HepG2 (cell line): ENCODE results near the gene CDK14. TPM values are rescaled to one million over a fixed set of nuclear protein-coding genes. Genes with fewer than 3 reads are reported as not detected.

Source experiments
- ARNT ChIP-seq: fragments of 450-650 bp; IDR thresholded peaks from 2 replicates; pipeline ENCODE4 v1.6.1; 2017
- ATAD3A ChIP-seq: sonication (generic); formaldehyde crosslinking; IDR thresholded peaks from 2 replicates; pipeline ENCODE4 v1.4.0; 2020; ENCODE audit warnings: missing genetic modification reagents
- CBX2 ChIP-seq, 2 experiments: fragments of 200-600 bp in 1 of 2; sonication (generic); formaldehyde crosslinking in 1 of 2; IDR thresholded peaks; 2 replicates each; pipeline versions ENCODE4 v1.7.0 to v1.8.1; 2018 to 2022; ENCODE audit warnings: low read depth in 2 of 2, low read length in 1 of 2, mild to moderate bottlenecking in 1 of 2, missing genetic modification reagents in 1 of 2
- ETV5 ChIP-seq: IDR thresholded peaks from 2 replicates; pipeline ENCODE4 v1.6.1; 2018; ENCODE audit warnings: missing biosample characterization, missing genetic modification reagents, inconsistent platforms, borderline replicate concordance
- GABPB1 ChIP-seq: IDR thresholded peaks from 2 replicates; pipeline ENCODE4 v1.6.1; 2016; ENCODE audit warnings: mild to moderate bottlenecking, missing genetic modification reagents, moderate library complexity, missing compliant biosample characterization
- HHEX ChIP-seq: IDR thresholded peaks from 2 replicates; pipeline ENCODE4 v1.6.1; 2016; ENCODE audit warnings: control low read depth
- NR2F6 ChIP-seq, 2 experiments: IDR thresholded peaks; 2 replicates each; pipeline ENCODE4 v1.6.1; 2016; ENCODE audit warnings: antibody characterized with exemption in 1 of 2, mild to moderate bottlenecking in 1 of 2
- SOX5 ChIP-seq: IDR thresholded peaks from 2 replicates; pipeline ENCODE4 v1.6.1; 2016; ENCODE audit warnings: borderline replicate concordance
- THAP11 ChIP-seq: IDR thresholded peaks from 2 replicates; pipeline ENCODE4 v1.6.1; 2016; ENCODE audit warnings: missing biosample characterization, missing genetic modification reagents
- ZNF225 ChIP-seq: sonication (generic); formaldehyde crosslinking; IDR thresholded peaks from 2 replicates; pipeline ENCODE4 v1.4.0; 2020; ENCODE audit warnings: mild to moderate bottlenecking, missing genetic modification reagents
- ZNF326 ChIP-seq: sonication (generic); formaldehyde crosslinking; IDR thresholded peaks from 2 replicates; pipeline ENCODE4 v1.4.0; 2020; ENCODE audit warnings: missing genetic modification reagents, borderline replicate concordance
- ZNF331 ChIP-seq: sonication (generic); formaldehyde crosslinking; IDR thresholded peaks from 2 replicates; pipeline ENCODE4 v1.4.0; 2020; ENCODE audit warnings: missing genetic modification reagents
- ZNF431 ChIP-seq: sonication (generic); formaldehyde crosslinking; IDR thresholded peaks from 2 replicates; pipeline ENCODE4 v1.9.0; 2022; ENCODE audit warnings: missing genetic modification reagents, low read depth, mild to moderate bottlenecking, borderline replicate concordance
- ZNF605 ChIP-seq: sonication (generic); formaldehyde crosslinking; IDR thresholded peaks from 2 replicates; pipeline ENCODE4 v1.8.0; 2022; ENCODE audit warnings: mild to moderate bottlenecking, missing genetic modification reagents
- ZNF652 ChIP-seq: IDR thresholded peaks from 2 replicates; pipeline ENCODE4 v1.6.1; 2016; ENCODE audit warnings: low read depth, borderline replicate concordance
- ZNF720 ChIP-seq: sonication (generic); formaldehyde crosslinking; IDR thresholded peaks from 2 replicates; pipeline ENCODE4 v1.4.0; 2020; ENCODE audit warnings: missing genetic modification reagents
- ZNF816 ChIP-seq: sonication (generic); formaldehyde crosslinking; IDR thresholded peaks from 2 replicates; pipeline ENCODE4 v1.8.0; 2022; ENCODE audit warnings: missing genetic modification reagents, mild to moderate bottlenecking, borderline replicate concordance
- ZSCAN9 ChIP-seq: IDR thresholded peaks from 2 replicates; pipeline ENCODE4 v1.6.1; 2016; ENCODE audit warnings: borderline replicate concordance
- polyA plus RNA-seq, 8 experiments: library from polyadenylated mRNA; depleted of rRNA in 3 of 8; stranded (reverse) in 7 of 8; unstranded in 1 of 8; fragments of >200 nt; fragmentation: Illumina TruSeq in 4 of 8; extraction: Trizol in 4 of 8; gene quantifications; 2 replicates each; pipeline versions ENCODE4 v1.2.1 to v1.2.3, GENCODE V29; 2011 to 2016; ENCODE audit warnings: low read depth in 4 of 8, missing spikeins in 1 of 8, mixed read lengths in 1 of 8; ENCODE audit not compliant: insufficient read depth in 1 of 8
- total RNA-seq, 5 experiments: library from RNA; depleted of rRNA; stranded (reverse); fragments of >200 nt; fragmentation: Illumina TruSeq; extraction: Trizol; gene quantifications; 2 replicates each; pipeline ENCODE4 v1.2.3, GENCODE V29; 2016; ENCODE audit warnings: low read depth in 1 of 5
- TF ChIP-seq, protein P1 (sequence below): sonication (generic); formaldehyde crosslinking; IDR thresholded peaks from 2 replicates; pipeline ENCODE4 v1.4.0; 2020; ENCODE audit warnings: missing genetic modification reagents
- TF ChIP-seq, protein P2 (sequence below): sonication (generic); formaldehyde crosslinking; IDR thresholded peaks from 2 replicates; pipeline ENCODE4 v1.5.0; 2020; ENCODE audit warnings: mild to moderate bottlenecking, missing genetic modification reagents, borderline replicate concordance
- TF ChIP-seq, protein P3 (sequence below): sonication (generic); formaldehyde crosslinking; IDR thresholded peaks from 2 replicates; pipeline ENCODE4 v1.5.0; 2020; ENCODE audit warnings: mild to moderate bottlenecking, missing genetic modification reagents, borderline replicate concordance

Gene CDK14
- total and polyA plus RNA-seq, 2 of the 13 experiments (the other 11 are each of a cell fraction or from before 2014, with no cell fraction given): 0.26 to 0.71 TPM

DNA sequence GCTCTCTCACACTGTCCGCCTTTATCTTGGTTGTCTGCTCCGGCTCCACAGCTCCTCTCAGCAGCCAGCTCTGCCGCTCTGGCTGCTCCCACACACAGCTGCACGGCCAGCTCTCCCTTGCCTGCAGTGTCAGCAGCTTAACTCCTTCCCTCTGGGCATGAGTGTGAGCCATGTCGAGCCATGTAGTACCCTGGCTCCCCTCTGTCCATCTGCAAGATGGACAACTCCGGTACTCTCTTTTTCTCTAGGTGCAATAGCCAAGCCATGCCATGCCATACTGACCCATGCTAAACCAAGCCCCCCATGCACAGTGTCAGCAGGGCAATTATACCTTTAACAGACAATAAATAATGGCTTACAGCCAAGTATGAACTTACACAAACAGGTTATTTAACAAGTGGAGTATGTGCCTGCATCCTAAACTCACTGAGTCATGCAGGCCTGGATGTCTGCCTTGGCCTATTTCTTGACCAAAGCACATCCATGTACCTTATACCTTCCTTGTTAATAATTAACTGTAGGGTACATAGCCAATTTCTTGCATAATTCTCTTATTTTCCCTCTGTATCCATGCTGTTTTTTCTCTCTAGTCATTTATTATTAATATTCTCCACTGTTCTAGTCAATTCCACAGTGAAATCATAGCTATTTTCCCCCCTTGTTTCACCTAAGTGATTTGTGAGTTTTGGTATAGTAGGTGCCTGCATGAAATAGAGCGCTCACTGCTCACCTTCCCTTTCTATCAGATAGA is 170.9 kb downstream of the CDK14 start (continued):
- TF ChIP-seq, protein P1, sequence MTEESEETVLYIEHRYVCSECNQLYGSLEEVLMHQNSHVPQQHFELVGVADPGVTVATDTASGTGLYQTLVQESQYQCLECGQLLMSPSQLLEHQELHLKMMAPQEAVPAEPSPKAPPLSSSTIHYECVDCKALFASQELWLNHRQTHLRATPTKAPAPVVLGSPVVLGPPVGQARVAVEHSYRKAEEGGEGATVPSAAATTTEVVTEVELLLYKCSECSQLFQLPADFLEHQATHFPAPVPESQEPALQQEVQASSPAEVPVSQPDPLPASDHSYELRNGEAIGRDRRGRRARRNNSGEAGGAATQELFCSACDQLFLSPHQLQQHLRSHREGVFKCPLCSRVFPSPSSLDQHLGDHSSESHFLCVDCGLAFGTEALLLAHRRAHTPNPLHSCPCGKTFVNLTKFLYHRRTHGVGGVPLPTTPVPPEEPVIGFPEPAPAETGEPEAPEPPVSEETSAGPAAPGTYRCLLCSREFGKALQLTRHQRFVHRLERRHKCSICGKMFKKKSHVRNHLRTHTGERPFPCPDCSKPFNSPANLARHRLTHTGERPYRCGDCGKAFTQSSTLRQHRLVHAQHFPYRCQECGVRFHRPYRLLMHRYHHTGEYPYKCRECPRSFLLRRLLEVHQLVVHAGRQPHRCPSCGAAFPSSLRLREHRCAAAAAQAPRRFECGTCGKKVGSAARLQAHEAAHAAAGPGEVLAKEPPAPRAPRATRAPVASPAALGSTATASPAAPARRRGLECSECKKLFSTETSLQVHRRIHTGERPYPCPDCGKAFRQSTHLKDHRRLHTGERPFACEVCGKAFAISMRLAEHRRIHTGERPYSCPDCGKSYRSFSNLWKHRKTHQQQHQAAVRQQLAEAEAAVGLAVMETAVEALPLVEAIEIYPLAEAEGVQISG: 0 out of 2 replicates have a peak, but pooled peaks have one; percentile 13
- no peak for TF ChIP-seq ARNT
- TF ChIP-seq, protein P2, sequence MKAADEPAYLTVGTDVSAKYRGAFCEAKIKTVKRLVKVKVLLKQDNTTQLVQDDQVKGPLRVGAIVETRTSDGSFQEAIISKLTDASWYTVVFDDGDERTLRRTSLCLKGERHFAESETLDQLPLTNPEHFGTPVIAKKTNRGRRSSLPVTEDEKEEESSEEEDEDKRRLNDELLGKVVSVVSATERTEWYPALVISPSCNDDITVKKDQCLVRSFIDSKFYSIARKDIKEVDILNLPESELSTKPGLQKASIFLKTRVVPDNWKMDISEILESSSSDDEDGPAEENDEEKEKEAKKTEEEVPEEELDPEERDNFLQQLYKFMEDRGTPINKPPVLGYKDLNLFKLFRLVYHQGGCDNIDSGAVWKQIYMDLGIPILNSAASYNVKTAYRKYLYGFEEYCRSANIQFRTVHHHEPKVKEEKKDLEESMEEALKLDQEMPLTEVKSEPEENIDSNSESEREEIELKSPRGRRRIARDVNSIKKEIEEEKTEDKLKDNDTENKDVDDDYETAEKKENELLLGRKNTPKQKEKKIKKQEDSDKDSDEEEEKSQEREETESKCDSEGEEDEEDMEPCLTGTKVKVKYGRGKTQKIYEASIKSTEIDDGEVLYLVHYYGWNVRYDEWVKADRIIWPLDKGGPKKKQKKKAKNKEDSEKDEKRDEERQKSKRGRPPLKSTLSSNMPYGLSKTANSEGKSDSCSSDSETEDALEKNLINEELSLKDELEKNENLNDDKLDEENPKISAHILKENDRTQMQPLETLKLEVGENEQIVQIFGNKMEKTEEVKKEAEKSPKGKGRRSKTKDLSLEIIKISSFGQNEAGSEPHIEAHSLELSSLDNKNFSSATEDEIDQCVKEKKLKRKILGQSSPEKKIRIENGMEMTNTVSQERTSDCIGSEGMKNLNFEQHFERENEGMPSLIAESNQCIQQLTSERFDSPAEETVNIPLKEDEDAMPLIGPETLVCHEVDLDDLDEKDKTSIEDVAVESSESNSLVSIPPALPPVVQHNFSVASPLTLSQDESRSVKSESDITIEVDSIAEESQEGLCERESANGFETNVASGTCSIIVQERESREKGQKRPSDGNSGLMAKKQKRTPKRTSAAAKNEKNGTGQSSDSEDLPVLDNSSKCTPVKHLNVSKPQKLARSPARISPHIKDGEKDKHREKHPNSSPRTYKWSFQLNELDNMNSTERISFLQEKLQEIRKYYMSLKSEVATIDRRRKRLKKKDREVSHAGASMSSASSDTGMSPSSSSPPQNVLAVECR (CRISPR knock-in tag): peak; percentile 10; the same call in 1 of the 2 replicates
- no peak for TF ChIP-seq ZNF816 (CRISPR knock-in tag)
- TF ChIP-seq CBX2 (IDR thresholded peaks at IDR 0.05; ENCODE audit: low read depth, low read length): no peak
- no peak for TF ChIP-seq CBX2 (CRISPR knock-in tag; IDR thresholded peaks at IDR 0.05; ENCODE audit: low read depth)
- TF ChIP-seq ZNF605 (CRISPR knock-in tag): peak; percentile 44; the same call in 1 of the 2 replicates
- peak; percentile 88 for TF ChIP-seq SOX5 (CRISPR knock-in tag)
- peak; percentile 76; the same call in 1 of the 2 replicates for TF ChIP-seq ETV5 (CRISPR knock-in tag)
- TF ChIP-seq ZNF225 (CRISPR knock-in tag): 0 out of 2 replicates have a peak, but pooled peaks have one; percentile 25
- no peak for TF ChIP-seq HHEX
- peak; percentile 29 for TF ChIP-seq ZNF652 (CRISPR knock-in tag)
- TF ChIP-seq ZNF720: no peak
- peak; percentile 91 for TF ChIP-seq ZSCAN9
- no peak for TF ChIP-seq ATAD3A (CRISPR knock-in tag)
- TF ChIP-seq, protein P3, sequence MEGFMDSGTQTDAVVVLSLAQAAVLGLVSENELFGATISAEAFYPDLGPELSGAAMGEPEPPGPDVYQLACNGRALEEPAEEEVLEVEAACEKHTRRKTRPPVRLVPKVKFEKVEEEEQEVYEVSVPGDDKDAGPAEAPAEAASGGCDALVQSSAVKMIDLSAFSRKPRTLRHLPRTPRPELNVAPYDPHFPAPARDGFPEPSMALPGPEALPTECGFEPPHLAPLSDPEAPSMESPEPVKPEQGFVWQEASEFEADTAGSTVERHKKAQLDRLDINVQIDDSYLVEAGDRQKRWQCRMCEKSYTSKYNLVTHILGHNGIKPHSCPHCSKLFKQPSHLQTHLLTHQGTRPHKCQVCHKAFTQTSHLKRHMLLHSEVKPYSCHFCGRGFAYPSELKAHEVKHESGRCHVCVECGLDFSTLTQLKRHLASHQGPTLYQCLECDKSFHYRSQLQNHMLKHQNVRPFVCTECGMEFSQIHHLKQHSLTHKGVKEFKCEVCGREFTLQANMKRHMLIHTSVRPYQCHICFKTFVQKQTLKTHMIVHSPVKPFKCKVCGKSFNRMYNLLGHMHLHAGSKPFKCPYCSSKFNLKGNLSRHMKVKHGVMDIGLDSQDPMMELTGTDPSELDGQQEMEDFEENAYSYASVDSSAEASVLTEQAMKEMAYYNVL (CRISPR knock-in tag): peak; percentile 65; the same call in 1 of the 2 replicates
- peak; percentile 25; the same call in 1 of the 2 replicates for TF ChIP-seq NR2F6 (IDR thresholded peaks at IDR 0.05)
- peak; percentile 53; the same call in 1 of the 2 replicates for TF ChIP-seq NR2F6 (CRISPR knock-in tag; IDR thresholded peaks at IDR 0.05)
- peak; percentile 37; the same call in 1 of the 2 replicates for TF ChIP-seq GABPB1 (CRISPR knock-in tag)
- no peak for TF ChIP-seq ZNF326 (CRISPR knock-in tag)
- no peak for TF ChIP-seq ZNF431 (CRISPR knock-in tag)
- TF ChIP-seq ZNF331 (CRISPR knock-in tag): peak; percentile 61
- TF ChIP-seq THAP11: peak; percentile 42
